AG08395 (cell line): ENCODE measurements around the gene NAA30.
"Not testable (repeated sequence)": the region's sequence is repeated elsewhere in the genome, so short reads cannot be mapped to it uniquely, and the experiment has no call there.

Experiments
- DNase-seq: peaks from one replicate; pipeline ENCODE4 v3.0.0; 2012; ENCODE audit warnings: mixed read lengths, low spot score

The NAA30 gene

GRCh38 chr14:57390037-57390805, at the start of gene NAA30:
Gene NAA30, plus strand, starts transcription at chr14:57390586. Its CDS starts 372 bp downstream, at chr14:57390958.
- peak; percentile 90 for DNase-seq

GRCh38 chr14:57343545-57344297, 46.7 kb upstream of the NAA30 start:
- DNase-seq: not testable (repeated sequence)

GRCh38 chr14:57345106-57345505, 45.3 kb upstream of the NAA30 start:
- no peak for DNase-seq

DNA sequence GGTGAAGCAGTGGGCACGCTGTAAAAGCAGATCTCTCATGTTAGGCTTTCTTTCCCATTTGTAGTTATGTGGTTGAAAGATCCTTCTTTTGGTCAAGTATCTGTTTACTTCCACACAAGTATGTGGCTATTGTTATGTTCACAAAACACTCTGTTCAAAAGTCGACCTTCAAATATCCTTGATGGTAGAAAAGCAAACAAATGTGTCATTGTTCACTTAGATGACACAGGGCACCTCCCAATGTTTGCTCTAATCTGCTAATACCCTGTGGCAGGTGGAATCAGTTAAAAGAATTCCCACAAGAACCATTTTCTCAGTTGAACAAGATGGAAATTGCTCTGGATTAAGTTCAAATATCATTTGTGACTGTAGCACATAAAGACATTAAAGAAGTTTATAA, 43.6 kb upstream of the NAA30 start:
- DNase-seq: no peak

- no peak for DNase-seq
Observed at GRCh38 chr14:57352396-57353170, 37.8 kb upstream of the NAA30 start.

DNA sequence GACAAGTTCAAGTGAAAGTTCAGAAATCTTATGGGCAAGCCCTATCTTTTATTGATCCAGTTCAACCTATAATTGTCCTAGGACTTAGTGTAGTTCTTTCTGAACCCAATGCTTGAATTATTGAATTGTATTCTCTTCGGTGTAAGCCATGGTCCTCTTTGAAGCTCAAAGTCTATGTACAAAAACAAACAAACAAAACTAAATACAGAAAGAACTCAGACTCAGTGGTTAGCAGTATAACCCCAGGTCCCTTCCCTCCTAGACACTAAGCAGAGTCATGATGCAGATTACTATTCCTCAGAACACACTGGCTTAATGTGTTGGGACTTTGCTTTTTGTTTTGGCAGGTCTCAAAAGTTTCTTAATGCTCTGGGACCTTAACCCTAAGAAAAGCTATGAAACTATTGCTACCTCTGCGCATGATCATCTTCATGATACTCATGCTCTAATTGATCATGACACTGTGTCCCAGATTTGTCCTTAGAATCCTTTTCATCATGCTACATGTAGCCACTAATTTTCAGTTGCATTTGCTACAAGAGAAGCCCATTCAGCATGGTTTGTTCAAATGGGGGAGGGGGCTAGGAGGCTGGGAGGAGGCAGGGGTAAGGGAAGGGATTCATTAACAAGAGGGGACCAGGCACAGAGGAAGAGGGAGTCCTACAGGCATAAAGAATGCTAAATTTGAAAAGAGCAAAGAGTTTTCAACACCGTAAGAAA, 35.1 kb upstream of the NAA30 start:
- no peak for DNase-seq

DNA sequence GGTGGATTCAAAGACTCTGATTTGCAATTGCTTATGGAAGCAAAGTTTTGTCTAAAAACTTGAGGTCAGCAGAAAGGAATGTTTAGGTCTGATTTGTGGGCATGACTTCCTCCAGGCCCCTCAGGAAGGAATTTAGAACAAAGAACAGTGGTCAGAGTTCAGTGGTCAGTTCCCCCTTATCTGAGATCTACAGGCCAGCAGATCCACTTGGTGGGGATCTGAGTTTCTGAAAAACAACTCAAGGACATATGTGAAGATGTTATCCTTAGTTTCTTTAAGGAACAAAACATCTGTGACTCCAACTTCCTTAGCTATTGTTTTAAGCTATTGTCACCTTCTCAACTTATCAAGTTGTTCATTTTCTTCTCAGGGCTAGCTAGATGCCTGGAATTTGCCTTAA, 28.0 kb upstream of the NAA30 start:
- DNase-seq: no peak

DNA sequence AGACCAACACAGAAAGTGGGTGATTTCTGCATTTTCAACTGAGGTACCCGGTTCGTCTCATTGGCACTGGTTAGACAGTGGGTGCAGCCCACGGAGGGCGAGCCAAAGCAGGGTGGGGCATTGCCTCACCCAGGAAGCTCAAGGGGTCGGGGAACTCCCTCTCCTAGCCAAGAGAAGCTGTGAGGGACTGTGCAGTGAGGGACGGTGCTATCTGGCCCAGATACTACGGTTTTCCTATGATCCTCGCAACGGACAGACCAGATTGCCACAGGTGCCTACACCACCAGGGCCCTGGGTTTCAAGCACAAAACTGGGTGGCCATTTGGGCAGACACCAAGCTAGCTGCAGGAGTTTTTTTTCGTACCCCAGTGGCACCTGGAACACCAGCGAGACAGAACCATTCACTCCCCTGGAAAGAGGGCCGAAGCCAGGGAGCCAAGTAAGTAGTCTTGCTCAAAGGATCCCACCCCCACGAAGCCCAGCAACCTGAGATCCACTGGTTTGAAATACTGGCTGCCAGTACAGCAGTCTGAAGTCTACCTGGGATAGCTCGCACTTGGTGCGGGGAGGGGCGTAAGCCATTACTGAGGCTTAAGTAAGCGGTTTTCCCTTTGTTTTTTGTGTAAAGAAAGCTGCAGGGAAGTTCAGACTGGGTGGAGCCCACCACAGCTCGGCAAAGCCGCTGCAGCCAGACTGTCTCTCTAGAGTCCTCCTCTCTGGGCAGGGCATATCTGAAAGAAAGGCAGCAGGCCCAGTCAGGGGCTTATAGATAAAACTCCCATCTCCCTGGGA, 25.5 kb upstream of the NAA30 start:
- no peak for DNase-seq

- DNase-seq: not testable (repeated sequence)
Observed at GRCh38 chr14:57370187-57370586, 20.2 kb upstream of the NAA30 start.

GRCh38 chr14:57371013-57371412, 19.4 kb upstream of the NAA30 start:
- DNase-seq: no peak

DNA sequence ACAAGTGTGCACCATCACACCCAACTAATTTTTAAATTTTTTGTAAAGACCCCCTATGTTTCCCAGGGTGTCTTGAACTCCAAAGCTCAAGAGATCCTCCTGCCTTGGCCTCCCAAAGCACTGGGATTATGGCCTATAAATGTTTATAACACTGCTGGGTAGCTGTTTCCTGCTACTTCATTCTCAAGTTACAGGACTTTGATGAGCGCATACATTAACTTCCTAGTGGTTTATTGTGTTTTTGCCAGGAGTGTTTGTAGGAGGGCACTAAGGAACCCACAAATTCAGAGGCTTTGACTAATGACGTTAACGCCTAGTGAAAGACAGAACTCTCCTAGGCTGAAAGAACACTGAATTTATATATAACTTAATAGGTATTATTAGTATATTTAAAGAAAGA, 15.2 kb upstream of the NAA30 start:
- DNase-seq: no peak

DNA sequence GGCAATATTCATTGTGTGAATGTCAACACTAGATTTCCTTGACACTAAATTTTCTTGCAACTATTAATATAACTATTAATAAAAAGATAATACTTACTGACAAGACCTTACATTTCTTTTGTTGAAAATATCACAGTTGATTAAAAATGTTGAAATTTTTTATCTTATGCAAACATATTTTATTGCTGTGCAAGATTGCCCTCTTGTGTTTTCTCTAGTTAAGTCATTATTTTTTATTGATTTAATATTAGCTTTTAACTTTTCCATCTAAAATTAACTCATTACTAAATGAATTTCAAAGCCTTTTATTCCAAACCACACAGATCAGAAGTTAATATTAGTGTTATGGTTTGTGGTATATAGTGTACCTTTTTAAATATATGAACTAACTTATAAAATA, 11.7 kb upstream of the NAA30 start:
- no peak for DNase-seq

- no peak for DNase-seq
Observed at GRCh38 chr14:57380935-57381334, 9.5 kb upstream of the NAA30 start.

DNA sequence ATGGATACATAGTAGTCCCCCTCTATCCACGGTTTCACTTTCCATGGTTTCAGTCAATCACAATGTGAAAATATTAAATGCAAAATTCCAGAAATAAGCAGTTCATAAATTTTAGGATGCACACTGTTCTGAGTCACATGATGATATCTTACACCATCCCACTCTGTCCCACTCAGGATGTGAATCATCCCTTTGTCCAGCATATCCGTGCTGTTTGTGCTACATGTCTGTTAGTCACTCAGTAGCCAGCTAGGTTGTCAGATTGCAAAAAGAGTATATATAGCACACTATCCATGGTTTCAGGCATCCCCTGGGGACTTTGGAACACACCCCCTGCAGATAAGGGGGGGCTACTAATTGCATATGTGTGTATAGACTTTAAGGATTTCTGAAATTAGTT, 8.1 kb upstream of the NAA30 start:
- peak; percentile 65 for DNase-seq

DNA sequence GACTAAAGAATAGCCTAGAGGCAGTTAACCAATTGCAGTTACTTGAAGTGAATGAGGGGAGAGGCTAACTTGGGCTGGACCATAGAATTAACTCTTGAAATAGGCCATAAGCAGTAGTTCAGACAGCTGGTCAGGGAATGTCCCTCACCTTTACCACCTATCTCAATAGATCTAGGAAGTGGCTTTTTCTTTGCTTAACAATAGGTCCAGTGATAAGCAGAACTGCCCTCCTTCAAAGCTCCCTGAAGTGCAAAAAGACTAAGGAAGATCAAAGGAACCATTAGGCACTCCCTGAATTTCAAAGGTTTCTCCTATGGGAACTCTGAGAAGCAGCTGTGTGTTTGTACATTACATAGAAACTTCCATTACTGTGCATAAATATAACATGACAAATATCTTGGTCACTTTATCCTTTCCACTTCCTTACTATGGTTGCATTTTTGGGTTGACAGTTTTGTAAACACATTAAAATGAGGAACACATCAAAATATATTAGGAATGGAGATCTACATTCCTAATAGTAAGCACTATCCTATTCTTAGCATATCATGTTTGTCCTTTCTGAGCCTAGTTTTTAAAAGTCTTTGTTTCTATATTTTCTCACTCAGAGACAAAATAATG, 7.2 kb upstream of the NAA30 start:
- no peak for DNase-seq

DNA sequence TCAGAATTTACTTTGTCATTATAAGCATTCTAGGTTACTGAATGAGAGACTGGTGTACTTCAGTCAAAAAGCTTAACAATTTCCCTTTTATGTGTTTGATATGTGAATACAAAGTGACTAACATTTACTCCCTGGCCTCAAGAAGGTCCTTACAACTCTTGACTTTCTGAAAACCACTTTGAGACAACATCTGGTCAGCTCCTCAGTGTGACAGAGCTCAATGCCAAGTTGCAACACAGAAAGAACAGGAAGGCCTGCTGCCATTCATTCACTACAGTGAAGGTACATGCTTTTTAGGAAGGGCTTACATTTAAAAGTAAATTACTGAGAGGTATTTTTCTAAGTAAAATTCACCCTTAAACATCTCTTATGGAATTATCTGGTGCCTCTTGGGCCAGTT, 2.3 kb upstream of the NAA30 start:
- DNase-seq: no peak

DNA sequence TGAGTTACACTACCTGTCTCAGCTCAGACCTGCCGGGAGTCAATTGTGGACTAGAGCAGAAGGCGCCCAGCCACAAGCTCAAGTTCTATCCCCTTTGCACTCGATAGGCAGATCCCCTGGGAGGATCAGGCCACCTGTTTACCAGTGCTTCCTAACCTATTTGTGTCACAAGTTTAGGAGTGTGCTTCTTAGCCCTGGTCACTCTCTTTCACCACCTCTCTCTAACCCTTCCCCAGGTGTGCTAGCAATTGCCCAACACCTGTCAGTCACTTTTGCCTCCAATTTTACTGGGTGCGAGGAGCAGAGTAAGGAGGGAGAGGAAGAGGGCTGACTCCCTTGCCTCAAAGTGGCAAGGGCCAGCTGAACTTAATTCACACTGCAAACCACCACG, 745 bp upstream of the NAA30 start:
- no peak for DNase-seq

DNA sequence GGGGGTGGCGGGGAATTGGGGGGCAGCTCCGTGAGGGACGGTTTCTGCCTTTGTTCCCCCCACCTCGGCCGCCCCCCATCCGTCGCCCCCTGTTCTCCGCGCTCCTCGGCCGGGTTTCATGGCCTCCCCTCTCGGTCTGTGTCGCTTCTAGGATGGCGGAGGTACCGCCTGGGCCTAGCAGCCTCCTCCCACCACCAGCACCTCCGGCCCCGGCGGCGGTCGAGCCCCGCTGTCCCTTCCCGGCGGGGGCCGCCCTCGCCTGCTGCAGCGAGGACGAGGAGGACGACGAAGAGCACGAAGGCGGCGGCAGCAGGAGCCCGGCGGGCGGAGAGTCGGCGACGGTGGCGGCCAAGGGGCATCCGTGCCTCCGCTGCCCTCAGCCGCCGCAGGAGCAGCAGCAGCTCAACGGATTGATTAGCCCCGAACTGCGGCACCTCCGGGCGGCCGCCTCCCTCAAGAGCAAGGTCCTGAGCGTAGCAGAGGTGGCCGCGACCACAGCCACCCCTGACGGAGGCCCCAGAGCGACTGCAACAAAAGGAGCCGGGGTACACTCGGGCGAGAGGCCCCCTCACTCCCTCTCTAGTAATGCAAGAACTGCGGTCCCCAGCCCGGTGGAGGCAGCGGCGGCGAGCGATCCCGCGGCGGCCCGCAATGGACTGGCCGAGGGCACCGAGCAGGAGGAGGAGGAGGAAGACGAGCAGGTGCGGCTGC, 575 bp downstream of the NAA30 start:
- DNase-seq: peak; percentile 29

DNA sequence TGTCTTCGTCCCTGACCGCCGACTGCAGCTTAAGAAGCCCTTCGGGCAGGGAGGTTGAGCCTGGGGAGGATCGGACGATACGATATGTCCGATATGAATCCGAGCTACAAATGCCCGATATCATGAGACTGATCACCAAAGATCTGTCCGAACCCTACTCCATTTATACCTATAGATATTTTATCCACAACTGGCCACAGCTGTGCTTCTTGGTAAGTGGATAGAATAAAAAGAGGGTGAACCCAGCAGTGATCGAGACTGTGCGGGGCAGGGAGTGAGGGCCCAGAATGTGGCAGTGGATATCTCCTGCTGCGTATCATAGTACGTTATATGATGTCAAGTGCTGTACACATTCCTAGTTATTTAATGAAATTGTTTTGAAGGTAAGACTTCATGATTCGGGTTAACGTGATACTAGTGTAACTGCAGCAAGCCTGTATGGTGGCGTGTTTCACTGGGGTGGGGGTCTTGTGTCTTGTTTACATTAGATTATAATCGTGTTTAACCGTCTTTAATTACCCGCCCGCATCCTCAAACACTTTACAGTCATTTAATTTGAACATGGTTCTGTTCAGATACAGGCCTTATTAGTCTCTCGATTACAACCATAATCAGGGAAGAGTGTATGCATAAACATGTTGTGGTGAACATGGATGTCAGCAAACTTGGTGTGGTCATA, 1.3 kb downstream of the NAA30 start:
- no peak for DNase-seq

DNA sequence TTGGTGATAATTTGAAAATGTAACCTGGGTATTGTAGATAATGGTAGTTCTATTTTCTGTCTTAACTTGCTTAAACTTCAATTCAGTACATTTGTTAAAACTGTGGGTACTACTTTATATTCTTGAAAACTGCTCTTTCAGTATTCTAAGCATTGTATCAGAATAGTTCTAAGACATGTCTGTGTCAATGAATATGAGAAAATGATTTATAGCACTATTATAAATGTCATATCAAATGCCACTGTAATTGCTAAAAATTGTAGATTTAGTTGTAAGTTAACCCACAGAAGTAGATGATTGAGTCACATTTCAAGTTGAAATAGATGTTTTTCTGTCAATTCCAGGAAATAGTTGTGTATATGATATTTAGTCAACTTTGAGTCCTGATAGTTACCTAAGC, 2.4 kb downstream of the NAA30 start:
- no peak for DNase-seq
